GM23338 (cell line): ENCODE measurements around the gene ATP9B. TPM values are rescaled to one million over a fixed set of nuclear protein-coding genes. Genes with fewer than 3 reads are reported as not detected.

Experiments
- ATAC-seq: fragments of 200-7000 bp; cut with Tn5 transposase; 3 replicates; pipeline ENCODE4 v1.9.1; 2020
- DNase-seq: peaks from one replicate; pipeline ENCODE4 v3.0.0-alpha.2; 2015; ENCODE audit warnings: low spot score
- H2AFZ ChIP-seq: fragments of 200-600 bp; sonication (generic); 2 replicates; pipeline ENCODE4 v1.8.0; 2016; ENCODE audit warnings: antibody characterized with exemption, mild to moderate bottlenecking, moderate library complexity
- H3F3A ChIP-seq: fragments of 200-600 bp; sonication (generic); replicated peaks from 2 replicates; pipeline ENCODE4 v1.8.0; 2017; ENCODE audit warnings: antibody characterized with exemption, mixed run types, low read depth
- H3K27ac ChIP-seq: fragments of 200-600 bp; sonication (generic); 2 replicates; pipeline ENCODE4 v1.6.1; 2016; ENCODE audit warnings: low read depth
- H3K27me3 ChIP-seq: fragments of 200-600 bp; sonication (generic); 2 replicates; pipeline ENCODE4 v1.8.0; 2016; ENCODE audit warnings: mild to moderate bottlenecking, mixed run types, moderate library complexity; ENCODE audit not compliant: insufficient read depth
- H3K36me3 ChIP-seq: fragments of 200-600 bp; sonication (generic); 2 replicates; pipeline ENCODE4 v1.8.0; 2016; ENCODE audit warnings: mild to moderate bottlenecking; ENCODE audit not compliant: insufficient read depth
- H3K4me1 ChIP-seq: fragments of 200-600 bp; sonication (generic); 2 replicates; pipeline ENCODE4 v1.8.0; 2016; ENCODE audit warnings: mild to moderate bottlenecking, moderate library complexity; ENCODE audit not compliant: insufficient read depth
- H3K4me2 ChIP-seq: fragments of 200-600 bp; sonication (generic); 2 replicates; pipeline ENCODE4 v1.7.1; 2017; ENCODE audit warnings: mixed run types
- H3K4me3 ChIP-seq: fragments of 200-600 bp; sonication (generic); 2 replicates; pipeline ENCODE4 v1.6.1; 2016; ENCODE audit warnings: mixed run types
- H3K79me2 ChIP-seq: fragments of 200-600 bp; sonication (generic); replicated peaks from 2 replicates; pipeline ENCODE4 v1.8.0; 2017; ENCODE audit warnings: mild to moderate bottlenecking; ENCODE audit not compliant: insufficient read depth
- H3K9me2 ChIP-seq: fragments of 200-600 bp; sonication (generic); 2 replicates; pipeline ENCODE4 v1.8.0; 2017; ENCODE audit not compliant: insufficient read depth
- H4K20me1 ChIP-seq: fragments of 200-600 bp; sonication (generic); replicated peaks from 2 replicates; pipeline ENCODE4 v1.8.0; 2017; ENCODE audit warnings: mild to moderate bottlenecking; ENCODE audit not compliant: insufficient read depth
- H3K27ac Mint-ChIP-seq: 2 replicates; pipeline ENCODE4 v1.8.0; 2020; ENCODE audit warnings: inconsistent platforms, mild to moderate bottlenecking, moderate library complexity, mixed read lengths
- H3K27me3 Mint-ChIP-seq: 3 replicates; pipeline ENCODE4 v1.8.0; 2022; ENCODE audit warnings: low read depth, mild to moderate bottlenecking, moderate library complexity, mixed read lengths, inconsistent platforms; ENCODE audit not compliant: insufficient read depth, poor library complexity
- H3K36me3 Mint-ChIP-seq: 3 replicates; pipeline ENCODE4 v1.8.0; 2021; ENCODE audit warnings: low read depth, mild to moderate bottlenecking, inconsistent platforms, moderate library complexity, mixed read lengths
- H3K4me1 Mint-ChIP-seq: 3 replicates; pipeline ENCODE4 v1.8.0; 2020; ENCODE audit warnings: mild to moderate bottlenecking, inconsistent platforms, mixed read lengths
- H3K4me3 Mint-ChIP-seq: 3 replicates; pipeline ENCODE4 v1.8.0; 2021; ENCODE audit warnings: moderate library complexity, mild to moderate bottlenecking, inconsistent platforms, mixed read lengths
- H3K9me3 Mint-ChIP-seq: 3 replicates; pipeline ENCODE4 v1.8.0; 2020; ENCODE audit warnings: moderate library complexity, mild to moderate bottlenecking, inconsistent platforms, mixed read lengths
- CREB1 ChIP-seq: fragments of 250-450 bp; sonication (Bioruptor Pico); IDR thresholded peaks from 2 replicates; pipeline ENCODE4 v1.5.0; 2020; ENCODE audit warnings: low read depth, mild to moderate bottlenecking, moderate library complexity
- CTCF ChIP-seq, 2 experiments: fragments of 200-600 bp in 1 of 2; sonication (generic) in 1 of 2; conservative IDR thresholded peaks; 2 replicates each; pipeline versions ENCODE4 v1.5.1 to v1.6.1; 2016 to 2017; ENCODE audit warnings: antibody characterized with exemption in 2 of 2, low read depth in 2 of 2, mild to moderate bottlenecking in 2 of 2, moderate library complexity in 1 of 2
- ETS1 ChIP-seq: IDR thresholded peaks from 2 replicates; pipeline ENCODE4 v1.6.1; 2016; ENCODE audit warnings: antibody characterized with exemption
- EZH2 ChIP-seq: fragments of 200-600 bp; sonication (generic); IDR thresholded peaks from one replicate; pipeline ENCODE4 v1.8.0; 2017; ENCODE audit warnings: antibody characterized with exemption, mild to moderate bottlenecking, low read depth; ENCODE audit not compliant: unreplicated experiment
- EZH2phosphoT487 ChIP-seq: fragments of 200-600 bp; sonication (generic); IDR thresholded peaks from one replicate; pipeline ENCODE4 v1.8.1; 2018; ENCODE audit warnings: antibody characterized with exemption; ENCODE audit not compliant: unreplicated experiment
- JUNB ChIP-seq: IDR thresholded peaks from one replicate; pipeline ENCODE4 v1.6.1; 2016; ENCODE audit warnings: antibody characterized with exemption; ENCODE audit not compliant: unreplicated experiment
- NANOG ChIP-seq: IDR thresholded peaks from 2 replicates; pipeline ENCODE4 v1.6.1; 2016; ENCODE audit warnings: antibody characterized with exemption, borderline replicate concordance
- POLR2AphosphoS5 ChIP-seq: IDR thresholded peaks from 2 replicates; pipeline ENCODE4 v1.6.1; 2016; ENCODE audit warnings: antibody characterized with exemption, low read depth
- REST ChIP-seq: IDR thresholded peaks from one replicate; pipeline ENCODE4 v1.6.1; 2018; ENCODE audit warnings: antibody characterized with exemption; ENCODE audit not compliant: unreplicated experiment
- STAT1 ChIP-seq: IDR thresholded peaks from one replicate; pipeline ENCODE4 v1.6.1; 2016; ENCODE audit warnings: antibody characterized with exemption; ENCODE audit not compliant: unreplicated experiment
- ZNF114 ChIP-seq: fragments of 250-450 bp; sonication (Bioruptor Pico); IDR thresholded peaks from 2 replicates; pipeline ENCODE4 v1.5.0; 2020; ENCODE audit warnings: mild to moderate bottlenecking, moderate library complexity
- ZNF331 ChIP-seq: fragments of 250-450 bp; sonication (Bioruptor Pico); IDR thresholded peaks from 2 replicates; pipeline ENCODE4 v1.5.0; 2020; ENCODE audit warnings: low read depth, mild to moderate bottlenecking, moderate library complexity
- polyA plus RNA-seq: library from polyadenylated mRNA; unstranded; fragments of >200 nt; fragmentation: Nextera tagmentation; extraction: Ambion mirVana; gene quantifications from 2 replicates; pipeline ENCODE4 v1.2.1, GENCODE V29; 2016
- total RNA-seq: library from RNA; depleted of rRNA; stranded (reverse); fragments of >200 nt; shearing (Covaris generic); gene quantifications from 2 replicates; pipeline ENCODE4 v1.2.3, GENCODE V29; 2014
- TF ChIP-seq, protein P1 (sequence below): fragments of 250-450 bp; sonication (Bioruptor Pico); IDR thresholded peaks from 2 replicates; pipeline ENCODE4 v1.5.0; 2020; ENCODE audit warnings: mild to moderate bottlenecking, moderate library complexity

Gene ATP9B
- total and polyA plus RNA-seq, 2 experiments from 2014 or later = 14.2 to 25.6 TPM

DNA sequence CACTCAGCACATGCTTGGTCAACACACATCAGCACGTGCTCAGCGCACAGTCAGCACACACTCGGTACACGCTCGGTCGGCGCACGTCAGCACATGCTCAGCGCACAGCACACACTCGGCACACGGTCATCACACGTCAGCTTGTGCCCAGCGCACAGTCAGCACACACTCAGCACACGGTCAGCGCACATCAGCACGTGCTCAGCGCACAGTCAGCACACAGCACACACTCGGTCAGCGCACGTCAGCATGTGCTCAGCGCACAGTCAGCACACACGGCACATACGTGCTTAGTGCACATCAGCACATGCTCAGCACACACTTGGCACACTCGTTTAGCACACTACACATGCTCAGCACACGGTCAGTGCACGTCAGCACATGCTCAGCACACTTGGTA lies 276.8 kb downstream of the ATP9B start:
- ATAC-seq (no peak), DNase-seq (no peak)
- Histone ChIP-seq H3K9me2 (no peaks in the 10 kb centered on the region), H3K27me3 (no peaks in the 10 kb centered on the region), H3K79me2 (no peaks in the 10 kb centered on the region), H3K4me3 (no peak overlapping the region), H2AFZ (no peak overlapping the region), H3K27ac (no peak overlapping the region), H3K36me3 (peaks cover 5% of the 10 kb centered on the region; the same call in 1 of the 2 replicates), H3F3A (no peaks in the 10 kb centered on the region), H4K20me1 (no peaks in the 10 kb centered on the region), H3K4me1 (no peaks in the 10 kb centered on the region), H3K4me2 (no peak overlapping the region)
- Mint-ChIP-seq H3K4me1 (no peaks in the 10 kb centered on the region; the same call in 1 of the 3 replicates), H3K9me3 (no peaks in the 10 kb centered on the region), H3K27ac (peak overlapping the region; percentile 61; the same call in 1 of the 2 replicates), H3K27me3 (peaks cover 2% of the 10 kb centered on the region), H3K36me3 (peaks cover 34% of the 10 kb centered on the region), H3K4me3 (no peak overlapping the region)
- TF ChIP-seq, protein P1, sequence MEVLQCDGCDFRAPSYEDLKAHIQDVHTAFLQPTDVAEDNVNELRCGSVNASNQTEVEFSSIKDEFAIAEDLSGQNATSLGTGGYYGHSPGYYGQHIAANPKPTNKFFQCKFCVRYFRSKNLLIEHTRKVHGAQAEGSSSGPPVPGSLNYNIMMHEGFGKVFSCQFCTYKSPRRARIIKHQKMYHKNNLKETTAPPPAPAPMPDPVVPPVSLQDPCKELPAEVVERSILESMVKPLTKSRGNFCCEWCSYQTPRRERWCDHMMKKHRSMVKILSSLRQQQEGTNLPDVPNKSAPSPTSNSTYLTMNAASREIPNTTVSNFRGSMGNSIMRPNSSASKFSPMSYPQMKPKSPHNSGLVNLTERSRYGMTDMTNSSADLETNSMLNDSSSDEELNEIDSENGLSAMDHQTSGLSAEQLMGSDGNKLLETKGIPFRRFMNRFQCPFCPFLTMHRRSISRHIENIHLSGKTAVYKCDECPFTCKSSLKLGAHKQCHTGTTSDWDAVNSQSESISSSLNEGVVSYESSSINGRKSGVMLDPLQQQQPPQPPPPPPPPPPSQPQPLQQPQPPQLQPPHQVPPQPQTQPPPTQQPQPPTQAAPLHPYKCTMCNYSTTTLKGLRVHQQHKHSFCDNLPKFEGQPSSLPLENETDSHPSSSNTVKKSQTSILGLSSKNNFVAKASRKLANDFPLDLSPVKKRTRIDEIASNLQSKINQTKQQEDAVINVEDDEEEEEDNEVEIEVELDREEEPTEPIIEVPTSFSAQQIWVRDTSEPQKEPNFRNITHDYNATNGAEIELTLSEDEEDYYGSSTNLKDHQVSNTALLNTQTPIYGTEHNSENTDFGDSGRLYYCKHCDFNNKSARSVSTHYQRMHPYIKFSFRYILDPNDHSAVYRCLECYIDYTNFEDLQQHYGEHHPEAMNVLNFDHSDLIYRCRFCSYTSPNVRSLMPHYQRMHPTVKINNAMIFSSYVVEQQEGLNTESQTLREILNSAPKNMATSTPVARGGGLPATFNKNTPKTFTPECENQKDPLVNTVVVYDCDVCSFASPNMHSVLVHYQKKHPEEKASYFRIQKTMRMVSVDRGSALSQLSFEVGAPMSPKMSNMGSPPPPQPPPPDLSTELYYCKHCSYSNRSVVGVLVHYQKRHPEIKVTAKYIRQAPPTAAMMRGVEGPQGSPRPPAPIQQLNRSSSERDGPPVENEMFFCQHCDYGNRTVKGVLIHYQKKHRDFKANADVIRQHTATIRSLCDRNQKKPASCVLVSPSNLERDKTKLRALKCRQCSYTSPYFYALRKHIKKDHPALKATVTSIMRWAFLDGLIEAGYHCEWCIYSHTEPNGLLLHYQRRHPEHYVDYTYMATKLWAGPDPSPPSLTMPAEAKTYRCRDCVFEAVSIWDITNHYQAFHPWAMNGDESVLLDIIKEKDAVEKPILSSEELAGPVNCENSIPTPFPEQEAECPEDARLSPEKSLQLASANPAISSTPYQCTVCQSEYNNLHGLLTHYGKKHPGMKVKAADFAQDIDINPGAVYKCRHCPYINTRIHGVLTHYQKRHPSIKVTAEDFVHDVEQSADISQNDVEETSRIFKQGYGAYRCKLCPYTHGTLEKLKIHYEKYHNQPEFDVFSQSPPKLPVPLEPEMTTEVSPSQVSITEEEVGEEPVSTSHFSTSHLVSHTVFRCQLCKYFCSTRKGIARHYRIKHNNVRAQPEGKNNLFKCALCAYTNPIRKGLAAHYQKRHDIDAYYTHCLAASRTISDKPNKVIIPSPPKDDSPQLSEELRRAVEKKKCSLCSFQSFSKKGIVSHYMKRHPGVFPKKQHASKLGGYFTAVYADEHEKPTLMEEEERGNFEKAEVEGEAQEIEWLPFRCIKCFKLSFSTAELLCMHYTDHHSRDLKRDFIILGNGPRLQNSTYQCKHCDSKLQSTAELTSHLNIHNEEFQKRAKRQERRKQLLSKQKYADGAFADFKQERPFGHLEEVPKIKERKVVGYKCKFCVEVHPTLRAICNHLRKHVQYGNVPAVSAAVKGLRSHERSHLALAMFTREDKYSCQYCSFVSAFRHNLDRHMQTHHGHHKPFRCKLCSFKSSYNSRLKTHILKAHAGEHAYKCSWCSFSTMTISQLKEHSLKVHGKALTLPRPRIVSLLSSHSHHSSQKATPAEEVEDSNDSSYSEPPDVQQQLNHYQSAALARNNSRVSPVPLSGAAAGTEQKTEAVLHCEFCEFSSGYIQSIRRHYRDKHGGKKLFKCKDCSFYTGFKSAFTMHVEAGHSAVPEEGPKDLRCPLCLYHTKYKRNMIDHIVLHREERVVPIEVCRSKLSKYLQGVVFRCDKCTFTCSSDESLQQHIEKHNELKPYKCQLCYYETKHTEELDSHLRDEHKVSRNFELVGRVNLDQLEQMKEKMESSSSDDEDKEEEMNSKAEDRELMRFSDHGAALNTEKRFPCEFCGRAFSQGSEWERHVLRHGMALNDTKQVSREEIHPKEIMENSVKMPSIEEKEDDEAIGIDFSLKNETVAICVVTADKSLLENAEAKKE (CRISPR knock-in tag) = no peak
- TF ChIP-seq NANOG = no peak
- TF ChIP-seq ZNF331 = no peak
- TF ChIP-seq CREB1 (CRISPR knock-in tag) = no peak
- TF ChIP-seq CTCF (conservative IDR thresholded peaks at IDR 0.05; ENCODE audit: low read depth in 2 of 2) = no peak
- TF ChIP-seq EZH2phosphoT487 = no peak
- no peak for TF ChIP-seq ZNF114 (CRISPR knock-in tag)
- no peak for TF ChIP-seq STAT1
- TF ChIP-seq POLR2AphosphoS5 = no peak
- no peak for TF ChIP-seq REST
- TF ChIP-seq JUNB = no peak
- TF ChIP-seq ETS1 = no peak
- TF ChIP-seq EZH2 = no peak
